Keratinocyte (primary cell): ENCODE measurements around the gene WWC1.

Source experiments
- EZH2 ChIP-seq: IDR thresholded peaks from one replicate; pipeline ENCODE4 v1.6.1; 2012; ENCODE audit warnings: inconsistent platforms, mild to moderate bottlenecking, low read length, moderate library complexity
- TF ChIP-seq, protein P1 (sequence below), 3 experiments: IDR thresholded peaks in 1 of 3; conservative IDR thresholded peaks in 1 of 3; optimal IDR thresholded peaks in 1 of 3; 2 replicates in 2 of 3; 3 replicates in 1 of 3; pipeline versions ENCODE3 to v1.5.1; 2011; ENCODE audit warnings: low read length in 3 of 3, mild to moderate bottlenecking in 3 of 3, moderate library complexity in 2 of 3, control low read depth in 1 of 3, inconsistent platforms in 1 of 3; ENCODE audit not compliant: insufficient read depth in 2 of 3; ENCODE audit errors: extremely low read depth in 1 of 3

DNA sequence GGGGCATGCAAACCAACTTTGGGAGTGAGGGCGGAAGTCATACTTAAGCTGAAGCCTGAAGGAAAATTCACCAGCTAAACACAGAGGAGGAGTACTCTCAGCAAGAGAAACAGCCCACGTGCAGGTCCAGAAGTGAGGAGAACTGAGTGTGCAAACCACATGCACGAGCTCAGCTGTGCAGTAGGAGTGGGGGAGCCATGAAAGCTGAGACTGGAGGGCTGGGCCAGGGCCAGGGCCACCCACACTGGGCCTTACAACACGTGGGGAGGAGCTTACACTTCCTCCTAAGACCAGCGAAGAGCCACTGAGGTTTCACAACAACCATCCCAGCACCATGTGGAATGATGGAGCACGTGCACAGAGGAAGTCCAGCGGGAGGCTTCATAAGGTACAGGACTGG lies 9.3 kb upstream of the WWC1 start:
- TF ChIP-seq, protein P1, sequence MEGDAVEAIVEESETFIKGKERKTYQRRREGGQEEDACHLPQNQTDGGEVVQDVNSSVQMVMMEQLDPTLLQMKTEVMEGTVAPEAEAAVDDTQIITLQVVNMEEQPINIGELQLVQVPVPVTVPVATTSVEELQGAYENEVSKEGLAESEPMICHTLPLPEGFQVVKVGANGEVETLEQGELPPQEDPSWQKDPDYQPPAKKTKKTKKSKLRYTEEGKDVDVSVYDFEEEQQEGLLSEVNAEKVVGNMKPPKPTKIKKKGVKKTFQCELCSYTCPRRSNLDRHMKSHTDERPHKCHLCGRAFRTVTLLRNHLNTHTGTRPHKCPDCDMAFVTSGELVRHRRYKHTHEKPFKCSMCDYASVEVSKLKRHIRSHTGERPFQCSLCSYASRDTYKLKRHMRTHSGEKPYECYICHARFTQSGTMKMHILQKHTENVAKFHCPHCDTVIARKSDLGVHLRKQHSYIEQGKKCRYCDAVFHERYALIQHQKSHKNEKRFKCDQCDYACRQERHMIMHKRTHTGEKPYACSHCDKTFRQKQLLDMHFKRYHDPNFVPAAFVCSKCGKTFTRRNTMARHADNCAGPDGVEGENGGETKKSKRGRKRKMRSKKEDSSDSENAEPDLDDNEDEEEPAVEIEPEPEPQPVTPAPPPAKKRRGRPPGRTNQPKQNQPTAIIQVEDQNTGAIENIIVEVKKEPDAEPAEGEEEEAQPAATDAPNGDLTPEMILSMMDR (optimal IDR thresholded peaks at IDR 0.05 in 1 of 3, IDR thresholded peaks at IDR 0.05 in 1 of 3, conservative IDR thresholded peaks at IDR 0.05 in 1 of 3; ENCODE audit: extremely low read depth in 1 of 3, insufficient read depth in 2 of 3, low read length in 3 of 3): no peak
- no peak for TF ChIP-seq EZH2
